ENCODE measurements around the gene LRRC70. TPM values are rescaled to one million over a fixed set of nuclear protein-coding genes. Genes with fewer than 3 reads are reported as not detected.

LRRC70 gene
- total RNA-seq, 4 donors from 2014 or later: 1.0 to 4.5 (median 3.0) TPM

GRCh38 chr5:62587737-62588136 is 9.1 kb downstream of the LRRC70 start:
- no peak overlapping the region for H3K4me3 ChIP-seq (ENCODE audit: low read depth, poor library complexity, severe bottlenecking)
- intact Hi-C loops (cut with DNase I; ENCODE audit: low total_unique reads): no loop called here
- TF ChIP-seq POLR2A (IDR thresholded peaks at IDR 0.05) (no peak), CTCF (IDR thresholded peaks at IDR 0.05) (no peak)
- no peak for DNase-seq (ENCODE audit: low spot score in 2 of 2)
- 77 to 94% methylated on average over 3 of the region's 3 CpGs for WGBS, 2 donors

- no peak overlapping the region for H3K4me3 ChIP-seq (ENCODE audit: low read depth, poor library complexity, severe bottlenecking)
- no peak for TF ChIP-seq POLR2A (IDR thresholded peaks at IDR 0.05)
- no peak for TF ChIP-seq CTCF (IDR thresholded peaks at IDR 0.05)
- 97 to 98% methylated on average over 4 of the region's 4 CpGs for WGBS, 2 donors
- intact Hi-C loops (cut with DNase I; ENCODE audit: low total_unique reads): no loop called here
- DNase-seq (ENCODE audit: low spot score in 2 of 2): no peak
Measured at GRCh38 chr5:62588668-62589067, 10.0 kb downstream of the LRRC70 start.

DNA sequence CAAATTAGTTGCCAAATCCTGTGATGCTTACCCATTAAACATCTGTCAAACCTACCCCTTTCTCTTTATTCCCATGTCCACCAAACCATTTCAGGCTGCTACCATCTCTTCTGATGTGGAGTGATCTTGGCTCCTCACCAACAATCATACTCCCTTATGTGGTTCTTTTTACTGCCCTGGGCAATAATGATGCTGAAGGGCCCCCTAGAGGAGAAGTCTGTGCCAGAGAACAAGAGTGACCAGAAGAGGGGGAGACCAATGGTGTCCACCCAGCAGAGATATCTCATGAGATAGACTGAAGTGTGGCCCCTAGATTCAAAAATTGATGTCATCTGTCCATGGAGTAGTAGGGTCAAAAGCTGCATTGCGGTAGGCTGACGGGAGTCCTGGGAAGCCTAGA is 10.9 kb downstream of the LRRC70 start:
- WGBS, 2 donors: 100% methylated on average over 2 of the region's 2 CpGs
- no peak overlapping the region for H3K4me3 ChIP-seq (ENCODE audit: low read depth, poor library complexity, severe bottlenecking)
- no peak for DNase-seq (ENCODE audit: low spot score in 2 of 2)
- TF ChIP-seq CTCF (IDR thresholded peaks at IDR 0.05) (no peak), POLR2A (IDR thresholded peaks at IDR 0.05) (no peak)
- intact Hi-C loops (cut with DNase I; ENCODE audit: low total_unique reads): no loop called here

GRCh38 chr5:62590387-62590786 is 11.8 kb downstream of the LRRC70 start:
- intact Hi-C loops (cut with DNase I; ENCODE audit: low total_unique reads): no loop called here
- no peak for DNase-seq (ENCODE audit: low spot score in 2 of 2)
- whole genome bisulfite sequencing, 2 donors: 93 to 94% methylated on average over 2 of the region's 2 CpGs
- TF ChIP-seq CTCF (IDR thresholded peaks at IDR 0.05) (no peak), POLR2A (IDR thresholded peaks at IDR 0.05) (no peak)
- no peak overlapping the region for H3K4me3 ChIP-seq (ENCODE audit: low read depth, poor library complexity, severe bottlenecking)

GRCh38 chr5:62592558-62592957 is 13.9 kb downstream of the LRRC70 start:
- DNase-seq (ENCODE audit: low spot score in 2 of 2): no peak
- TF ChIP-seq POLR2A (IDR thresholded peaks at IDR 0.05): no peak
- no peak for TF ChIP-seq CTCF (IDR thresholded peaks at IDR 0.05)
- 80 to 89% methylated on average over 8 of the region's 8 CpGs for WGBS, 2 donors
- H3K4me3 ChIP-seq (ENCODE audit: low read depth, poor library complexity, severe bottlenecking): no peak overlapping the region
- intact Hi-C loops (cut with DNase I; ENCODE audit: low total_unique reads): no loop called here

DNA sequence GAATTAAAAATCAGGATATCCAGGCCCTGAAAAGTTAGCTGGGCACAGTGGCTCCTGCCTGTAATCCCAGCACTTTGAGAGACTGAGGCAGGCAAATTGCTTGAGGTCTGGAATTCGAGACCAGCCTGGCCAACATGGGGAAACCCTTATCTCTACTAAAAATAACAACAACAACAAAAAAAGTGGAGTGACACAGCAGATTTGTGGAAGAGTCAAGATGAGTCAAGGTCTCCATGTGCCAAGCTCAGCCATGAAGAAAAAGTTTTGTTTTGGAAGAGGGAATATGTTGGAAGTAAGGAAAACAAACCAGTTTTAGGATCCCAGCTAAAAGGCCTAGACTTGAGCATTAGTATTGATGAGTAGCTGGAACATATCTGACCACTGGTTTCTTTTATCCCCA is 14.7 kb downstream of the LRRC70 start:
- no peak for DNase-seq (ENCODE audit: low spot score in 2 of 2)
- H3K4me3 ChIP-seq (ENCODE audit: low read depth, poor library complexity, severe bottlenecking): no peak overlapping the region
- 88% methylated on average over 1 of the region's 1 CpG for WGBS, 2 donors
- TF ChIP-seq CTCF (IDR thresholded peaks at IDR 0.05): no peak
- TF ChIP-seq POLR2A (IDR thresholded peaks at IDR 0.05): no peak
- intact Hi-C loops (cut with DNase I; ENCODE audit: low total_unique reads): no loop called here
